PC-3 (cell line): ENCODE results near the gene LENG9.

Source experiments
- EZH2phosphoT487 ChIP-seq: fragments of 300-600 bp; sonication (generic); IDR thresholded peaks from 2 replicates; pipeline ENCODE4 v1.6.1; 2018; ENCODE audit warnings: mild to moderate bottlenecking, antibody characterized with exemption, low read length, borderline replicate concordance
- TF ChIP-seq, protein P1 (sequence below): fragments of 300-600 bp; sonication (generic); conservative IDR thresholded peaks from 2 replicates; pipeline ENCODE4 v1.5.1; 2017; ENCODE audit warnings: antibody characterized with exemption, low read depth, mild to moderate bottlenecking, low read length

- TF ChIP-seq, protein P1, sequence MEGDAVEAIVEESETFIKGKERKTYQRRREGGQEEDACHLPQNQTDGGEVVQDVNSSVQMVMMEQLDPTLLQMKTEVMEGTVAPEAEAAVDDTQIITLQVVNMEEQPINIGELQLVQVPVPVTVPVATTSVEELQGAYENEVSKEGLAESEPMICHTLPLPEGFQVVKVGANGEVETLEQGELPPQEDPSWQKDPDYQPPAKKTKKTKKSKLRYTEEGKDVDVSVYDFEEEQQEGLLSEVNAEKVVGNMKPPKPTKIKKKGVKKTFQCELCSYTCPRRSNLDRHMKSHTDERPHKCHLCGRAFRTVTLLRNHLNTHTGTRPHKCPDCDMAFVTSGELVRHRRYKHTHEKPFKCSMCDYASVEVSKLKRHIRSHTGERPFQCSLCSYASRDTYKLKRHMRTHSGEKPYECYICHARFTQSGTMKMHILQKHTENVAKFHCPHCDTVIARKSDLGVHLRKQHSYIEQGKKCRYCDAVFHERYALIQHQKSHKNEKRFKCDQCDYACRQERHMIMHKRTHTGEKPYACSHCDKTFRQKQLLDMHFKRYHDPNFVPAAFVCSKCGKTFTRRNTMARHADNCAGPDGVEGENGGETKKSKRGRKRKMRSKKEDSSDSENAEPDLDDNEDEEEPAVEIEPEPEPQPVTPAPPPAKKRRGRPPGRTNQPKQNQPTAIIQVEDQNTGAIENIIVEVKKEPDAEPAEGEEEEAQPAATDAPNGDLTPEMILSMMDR = no peak
- no peak for TF ChIP-seq EZH2phosphoT487
These were observed 7.7 kb downstream of the LENG9 start for GRCh38 chr19:54455786-54456422.
